Measurements from ENCODE around the gene LDHA.

- TF ChIP-seq PHF8 (conservative IDR thresholded peaks at IDR 0.05; ENCODE audit: low read depth, low read length) (no peak), CTCF (IDR thresholded peaks at IDR 0.05; ENCODE audit: control extremely low read depth in 1 of 3, insufficient read depth in 1 of 3, low read depth in 1 of 3, low read length in 3 of 3) (no peak)
Observed at GRCh38 chr11:18408558-18409291, 14.4 kb downstream of the LDHA start.
